ENCODE measurements around the gene ZNF598. TPM values are rescaled to one million over a fixed set of nuclear protein-coding genes. Genes with fewer than 3 reads are reported as not detected.

The ZNF598 gene
- total and polyA plus RNA-seq, 2 of the 13 experiments (the other 11 are each of a cell fraction or from before 2014, with no cell fraction given): 13.5 to 14.2 TPM

DNA sequence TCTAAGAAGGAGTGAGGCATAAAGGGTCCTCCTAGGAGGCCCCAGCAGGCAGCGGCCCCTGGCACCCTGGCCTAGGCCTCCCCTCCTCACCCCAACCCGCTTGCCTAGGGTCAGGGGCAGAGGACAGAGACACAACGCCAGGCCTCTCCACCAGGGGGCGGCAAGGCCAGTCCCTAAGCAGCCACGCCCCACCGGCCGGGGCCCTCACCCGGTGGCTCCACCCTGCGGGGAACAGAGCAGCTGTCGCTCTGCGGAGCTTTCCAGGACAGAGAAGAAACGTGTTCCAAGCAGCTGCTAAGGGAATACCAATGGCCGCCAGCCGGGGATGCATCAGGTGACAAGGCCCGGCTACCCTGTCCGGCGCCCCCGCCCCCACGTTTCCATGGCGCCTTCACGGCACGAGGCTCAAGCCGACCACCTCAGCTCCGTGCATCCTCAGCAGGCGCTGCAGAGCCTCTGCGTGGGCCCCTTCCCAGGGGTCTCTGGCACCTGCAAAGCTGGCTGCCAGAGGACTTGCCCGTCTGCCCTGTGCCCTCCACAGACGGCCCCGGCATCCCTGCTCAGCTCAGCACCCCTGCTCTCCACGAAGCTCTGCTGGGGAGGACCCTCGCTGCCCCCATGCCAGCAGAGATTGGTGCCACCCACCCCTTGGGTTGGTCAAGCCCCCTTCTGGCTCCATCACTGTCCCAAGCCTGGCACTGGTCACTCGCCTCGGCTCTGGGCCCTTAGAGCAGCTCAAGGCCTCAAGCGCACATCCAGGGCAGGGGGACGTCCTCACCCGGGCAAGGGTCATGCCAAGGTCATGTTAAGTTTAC lies 5.6 kb downstream of the ZNF598 start (continued):
- TF ChIP-seq LCORL (IDR thresholded peaks at IDR 0.05) (no peak), LCORL (CRISPR knock-in tag; IDR thresholded peaks at IDR 0.05) (peak; percentile 78), ZNF747 (CRISPR knock-in tag; IDR thresholded peaks at IDR 0.05; ENCODE audit: borderline replicate concordance) (peak; percentile 54; the same call in 1 of the 2 replicates), U2AF2 (IDR thresholded peaks at IDR 0.05; ENCODE audit: low read depth, low read length) (no peak), ZNF430 (CRISPR knock-in tag; IDR thresholded peaks at IDR 0.05) (no peak), FIP1L1 (IDR thresholded peaks at IDR 0.05; ENCODE audit: borderline replicate concordance, insufficient read depth, low read depth, low read length) (0 out of 2 replicates have a peak, but pooled peaks have one; percentile 69), PPARG (CRISPR knock-in tag; conservative IDR thresholded peaks at IDR 0.05) (0 out of 2 replicates have a peak, but pooled peaks have one; percentile 20), MTA1 (CRISPR knock-in tag; IDR thresholded peaks at IDR 0.05; ENCODE audit: borderline replicate concordance) (peak; percentile 74; the same call in 1 of the 2 replicates), CCAR2 (optimal IDR thresholded peaks at IDR 0.05; ENCODE audit: low read depth, low read length) (no peak), MEIS2 (CRISPR knock-in tag; IDR thresholded peaks at IDR 0.05) (no peak), SOX5 (CRISPR knock-in tag; IDR thresholded peaks at IDR 0.05; ENCODE audit: borderline replicate concordance) (peak; percentile 43; the same call in 1 of the 2 replicates), ZNF451 (CRISPR knock-in tag; IDR thresholded peaks at IDR 0.05) (0 out of 2 replicates have a peak, but pooled peaks have one; percentile 24), ERF (CRISPR knock-in tag; IDR thresholded peaks at IDR 0.05) (peak; percentile 71), ARID4A (CRISPR knock-in tag; IDR thresholded peaks at IDR 0.05; ENCODE audit: borderline replicate concordance) (peak; percentile 80), SIN3A (IDR thresholded peaks at IDR 0.05; ENCODE audit: borderline replicate concordance, low read depth, low read length) (peak; percentile 85; the same call in 1 of the 2 replicates), ZNF784 (CRISPR knock-in tag; IDR thresholded peaks at IDR 0.05; ENCODE audit: borderline replicate concordance) (peak; percentile 83; the same call in 1 of the 2 replicates), HNRNPH1 (optimal IDR thresholded peaks at IDR 0.05; ENCODE audit: low read depth, low read length) (peak; percentile 46)
- TF ChIP-seq, protein P1, sequence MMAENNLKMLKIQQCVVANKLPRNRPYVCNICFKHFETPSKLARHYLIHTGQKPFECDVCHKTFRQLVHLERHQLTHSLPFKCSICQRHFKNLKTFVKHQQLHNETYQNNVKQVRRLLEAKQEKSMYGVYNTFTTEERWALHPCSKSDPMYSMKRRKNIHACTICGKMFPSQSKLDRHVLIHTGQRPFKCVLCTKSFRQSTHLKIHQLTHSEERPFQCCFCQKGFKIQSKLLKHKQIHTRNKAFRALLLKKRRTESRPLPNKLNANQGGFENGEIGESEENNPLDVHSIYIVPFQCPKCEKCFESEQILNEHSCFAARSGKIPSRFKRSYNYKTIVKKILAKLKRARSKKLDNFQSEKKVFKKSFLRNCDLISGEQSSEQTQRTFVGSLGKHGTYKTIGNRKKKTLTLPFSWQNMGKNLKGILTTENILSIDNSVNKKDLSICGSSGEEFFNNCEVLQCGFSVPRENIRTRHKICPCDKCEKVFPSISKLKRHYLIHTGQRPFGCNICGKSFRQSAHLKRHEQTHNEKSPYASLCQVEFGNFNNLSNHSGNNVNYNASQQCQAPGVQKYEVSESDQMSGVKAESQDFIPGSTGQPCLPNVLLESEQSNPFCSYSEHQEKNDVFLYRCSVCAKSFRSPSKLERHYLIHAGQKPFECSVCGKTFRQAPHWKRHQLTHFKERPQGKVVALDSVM (CRISPR knock-in tag; IDR thresholded peaks at IDR 0.05): peak; percentile 74
- TF ChIP-seq, protein P2, sequence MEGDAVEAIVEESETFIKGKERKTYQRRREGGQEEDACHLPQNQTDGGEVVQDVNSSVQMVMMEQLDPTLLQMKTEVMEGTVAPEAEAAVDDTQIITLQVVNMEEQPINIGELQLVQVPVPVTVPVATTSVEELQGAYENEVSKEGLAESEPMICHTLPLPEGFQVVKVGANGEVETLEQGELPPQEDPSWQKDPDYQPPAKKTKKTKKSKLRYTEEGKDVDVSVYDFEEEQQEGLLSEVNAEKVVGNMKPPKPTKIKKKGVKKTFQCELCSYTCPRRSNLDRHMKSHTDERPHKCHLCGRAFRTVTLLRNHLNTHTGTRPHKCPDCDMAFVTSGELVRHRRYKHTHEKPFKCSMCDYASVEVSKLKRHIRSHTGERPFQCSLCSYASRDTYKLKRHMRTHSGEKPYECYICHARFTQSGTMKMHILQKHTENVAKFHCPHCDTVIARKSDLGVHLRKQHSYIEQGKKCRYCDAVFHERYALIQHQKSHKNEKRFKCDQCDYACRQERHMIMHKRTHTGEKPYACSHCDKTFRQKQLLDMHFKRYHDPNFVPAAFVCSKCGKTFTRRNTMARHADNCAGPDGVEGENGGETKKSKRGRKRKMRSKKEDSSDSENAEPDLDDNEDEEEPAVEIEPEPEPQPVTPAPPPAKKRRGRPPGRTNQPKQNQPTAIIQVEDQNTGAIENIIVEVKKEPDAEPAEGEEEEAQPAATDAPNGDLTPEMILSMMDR (CRISPR knock-in tag; IDR thresholded peaks at IDR 0.05): peak; percentile 96
- TF ChIP-seq, protein P3, sequence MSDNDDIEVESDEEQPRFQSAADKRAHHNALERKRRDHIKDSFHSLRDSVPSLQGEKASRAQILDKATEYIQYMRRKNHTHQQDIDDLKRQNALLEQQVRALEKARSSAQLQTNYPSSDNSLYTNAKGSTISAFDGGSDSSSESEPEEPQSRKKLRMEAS (IDR thresholded peaks at IDR 0.05): peak; percentile 63; the same call in 1 of the 2 replicates

Measured in HepG2 (cell line).